ENCODE results near the gene ANKS1A. TPM values are rescaled to one million over a fixed set of nuclear protein-coding genes. Genes with fewer than 3 reads are reported as not detected.

The ANKS1A gene
- total and polyA plus RNA-seq, 2 of the 4 experiments (the other 2 are of a cell fraction), result 7.2 to 7.5 TPM

DNA sequence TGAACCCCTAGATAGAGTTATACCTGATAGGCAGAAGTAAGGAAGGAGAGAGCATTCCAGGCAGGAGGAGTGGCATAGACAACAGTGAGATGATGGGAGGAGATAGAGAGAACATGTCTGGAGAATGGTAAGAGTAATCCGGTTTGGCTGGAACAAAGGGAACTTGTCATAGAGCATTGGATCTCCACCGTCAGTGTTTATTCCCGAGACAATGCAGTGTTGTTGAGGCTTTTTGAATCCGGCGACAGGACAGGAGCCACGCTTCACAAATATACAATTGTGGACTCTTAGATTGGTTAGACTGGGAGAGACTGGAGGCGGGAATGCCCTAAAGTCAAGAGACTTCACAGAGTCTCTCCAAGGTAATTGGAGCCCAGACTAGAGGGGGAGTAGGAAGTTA lies 119.8 kb downstream of the ANKS1A start:
- H4K8ac ChIP-seq (ENCODE audit: low read depth in 2 of 2, low read length in 2 of 2), result no peak overlapping the region
- no peaks in the 10 kb centered on the region for H3K79me1 ChIP-seq (ENCODE audit: low read depth in 1 of 2, low read length in 2 of 2)
- no TSS peak for BruUV-seq (replicated peaks)
- no peak overlapping the region for H2BK120ac ChIP-seq (ENCODE audit: low read depth, low read length)
- H3K27me3 ChIP-seq (ENCODE audit: control insufficient read depth, insufficient read depth, low read length), result no peaks in the 10 kb centered on the region
- intact Hi-C loops (cut with micrococcal nuclease) (no loop called here), dilution Hi-C loops (cut with HindIII; ENCODE audit: low sequenced_read_pairs, unreplicated experiment) (no loop called here), in situ Hi-C loops (cut with MboI; ENCODE audit: low sequenced_read_pairs) (no loop called here)
- no peak overlapping the region for H4K5ac ChIP-seq (ENCODE audit: low read depth, low read length)
- no peak overlapping the region for H3K4ac ChIP-seq (ENCODE audit: low read depth, low read length)
- H3K36me3 ChIP-seq (ENCODE audit: control insufficient read depth, insufficient read depth, low read length), result no peaks in the 10 kb centered on the region
- H3K9me1 ChIP-seq (ENCODE audit: insufficient read depth, low read length), result no peaks in the 10 kb centered on the region
- peaks cover 2% of the 10 kb centered on the region; the same call in 1 of the 2 replicates for H3K4me1 ChIP-seq (ENCODE audit: control insufficient read depth, insufficient read depth, low read length)
- ChIA-PET CTCF (no interaction called here), POLR2A (ENCODE audit: unreplicated experiment) (no interaction called here)
- no peak overlapping the region for H3K23ac ChIP-seq (ENCODE audit: low read depth, low read length)
- no peak overlapping the region for H2BK20ac ChIP-seq (ENCODE audit: low read depth, low read length)
- H2BK5ac ChIP-seq (ENCODE audit: low read depth, low read length, poor library complexity, severe bottlenecking), result no peak overlapping the region
- no peak overlapping the region for H2AFZ ChIP-seq (replicated peaks; ENCODE audit: low read length, poor library complexity)
- no peak overlapping the region for H2AK5ac ChIP-seq (ENCODE audit: low read depth, low read length)
- DNase-seq (no peak), ATAC-seq (ENCODE audit: low read depth) (no peak)
- H3K14ac ChIP-seq (replicated peaks; ENCODE audit: low read depth, low read length), result no peak overlapping the region
- TF ChIP-seq MAFK (IDR thresholded peaks at IDR 0.05; ENCODE audit: low read depth, low read length) (no peak), FOS (IDR thresholded peaks at IDR 0.05; ENCODE audit: low read depth, low read length) (no peak), SMC3 (IDR thresholded peaks at IDR 0.05; ENCODE audit: low read depth, low read length) (no peak), CEBPB (IDR thresholded peaks at IDR 0.05; ENCODE audit: low read depth, low read length) (no peak), MXI1 (IDR thresholded peaks at IDR 0.05; ENCODE audit: borderline replicate concordance, low read depth, low read length) (no peak), CHD1 (IDR thresholded peaks at IDR 0.05; ENCODE audit: low read depth, low read length) (no peak), POLR2A (IDR thresholded peaks at IDR 0.05; ENCODE audit: low read depth, low read length) (no peak), RCOR1 (IDR thresholded peaks at IDR 0.05; ENCODE audit: insufficient replicate concordance, low read length) (no peak), NFE2L2 (IDR thresholded peaks at IDR 0.05; ENCODE audit: low read depth, low read length) (no peak), RAD21 (IDR thresholded peaks at IDR 0.05; ENCODE audit: low read length) (no peak), MAZ (IDR thresholded peaks at IDR 0.05; ENCODE audit: borderline replicate concordance, low read depth, low read length) (no peak)
- TF ChIP-seq, protein P1, sequence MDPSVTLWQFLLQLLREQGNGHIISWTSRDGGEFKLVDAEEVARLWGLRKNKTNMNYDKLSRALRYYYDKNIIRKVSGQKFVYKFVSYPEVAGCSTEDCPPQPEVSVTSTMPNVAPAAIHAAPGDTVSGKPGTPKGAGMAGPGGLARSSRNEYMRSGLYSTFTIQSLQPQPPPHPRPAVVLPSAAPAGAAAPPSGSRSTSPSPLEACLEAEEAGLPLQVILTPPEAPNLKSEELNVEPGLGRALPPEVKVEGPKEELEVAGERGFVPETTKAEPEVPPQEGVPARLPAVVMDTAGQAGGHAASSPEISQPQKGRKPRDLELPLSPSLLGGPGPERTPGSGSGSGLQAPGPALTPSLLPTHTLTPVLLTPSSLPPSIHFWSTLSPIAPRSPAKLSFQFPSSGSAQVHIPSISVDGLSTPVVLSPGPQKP (IDR thresholded peaks at IDR 0.05; ENCODE audit: borderline replicate concordance, low read depth, low read length), result no peak
- TF ChIP-seq, protein P2, sequence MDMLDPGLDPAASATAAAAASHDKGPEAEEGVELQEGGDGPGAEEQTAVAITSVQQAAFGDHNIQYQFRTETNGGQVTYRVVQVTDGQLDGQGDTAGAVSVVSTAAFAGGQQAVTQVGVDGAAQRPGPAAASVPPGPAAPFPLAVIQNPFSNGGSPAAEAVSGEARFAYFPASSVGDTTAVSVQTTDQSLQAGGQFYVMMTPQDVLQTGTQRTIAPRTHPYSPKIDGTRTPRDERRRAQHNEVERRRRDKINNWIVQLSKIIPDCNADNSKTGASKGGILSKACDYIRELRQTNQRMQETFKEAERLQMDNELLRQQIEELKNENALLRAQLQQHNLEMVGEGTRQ (IDR thresholded peaks at IDR 0.05; ENCODE audit: low read depth, low read length), result no peak
- H2BK15ac ChIP-seq (ENCODE audit: low read depth, low read length), result no peak overlapping the region
- H3K56ac ChIP-seq (ENCODE audit: extremely low read depth, insufficient read depth, low read length), result no peak overlapping the region
- no peak overlapping the region for H3K27ac ChIP-seq (ENCODE audit: insufficient read depth, low read length)
- H3K9me3 ChIP-seq (ENCODE audit: control insufficient read depth, insufficient read depth, low read length), result no peaks in the 10 kb centered on the region
- no peak overlapping the region for H3K9ac ChIP-seq (ENCODE audit: low read depth, low read length)
- H2AK9ac ChIP-seq (replicated peaks; ENCODE audit: low read depth, low read length, poor library complexity), result no peak overlapping the region
- H3K4me2 ChIP-seq (ENCODE audit: low read depth, low read length), result no peak overlapping the region
- no peak overlapping the region for H4K91ac ChIP-seq (ENCODE audit: insufficient read depth, low read depth, low read length)
- no peaks in the 10 kb centered on the region for H4K20me1 ChIP-seq (ENCODE audit: insufficient read depth, low read length)
- no peak overlapping the region for H3K4me3 ChIP-seq (ENCODE audit: insufficient read depth, low read depth, low read length)
- H3K18ac ChIP-seq (ENCODE audit: low read depth, low read length), result no peak overlapping the region
- 93% methylated on average over 3 of the region's 7 CpGs; no CpG with 5 or more reads in 1 of the 2 experiments for WGBS, 2 experiments (ENCODE audit: extremely low coverage in 2 of 2, insufficient read length in 1 of 2)

All from IMR-90 (cell line).